Karpas-422 (cell line): ENCODE results near the gene C16orf96. TPM values are rescaled to one million over a fixed set of nuclear protein-coding genes. Genes with fewer than 3 reads are reported as not detected.
A peak's percentile ranks its signal among the peaks of the same experiment; 100 is the strongest.

Experiments used
- DNase-seq: peaks from one replicate; pipeline ENCODE4 v3.0.0-alpha.2; 2015
- H2AFZ ChIP-seq: fragments of 200-600 bp; sonication (generic); 2 replicates; pipeline ENCODE4 v1.6.1; 2014; ENCODE audit warnings: antibody characterized with exemption, low read length, mixed read lengths
- H3K27ac ChIP-seq: fragments of 200-600 bp; sonication (generic); 2 replicates; pipeline ENCODE4 v1.5.1; 2014; ENCODE audit warnings: mild to moderate bottlenecking, low read length, moderate library complexity
- H3K27me3 ChIP-seq: fragments of 200-600 bp; sonication (generic); 2 replicates; pipeline ENCODE4 v1.6.1; 2014; ENCODE audit warnings: low read length, mixed read lengths
- H3K36me3 ChIP-seq: fragments of 200-600 bp; sonication (generic); 2 replicates; pipeline ENCODE4 v1.6.1; 2014; ENCODE audit warnings: low read length, mixed read lengths; ENCODE audit not compliant: insufficient read depth
- H3K4me1 ChIP-seq: fragments of 200-600 bp; sonication (generic); 2 replicates; pipeline ENCODE4 v1.6.1; 2014; ENCODE audit warnings: mild to moderate bottlenecking, low read length, mixed read lengths
- H3K4me2 ChIP-seq: fragments of 200-600 bp; sonication (generic); 2 replicates; pipeline ENCODE4 v1.6.1; 2014; ENCODE audit warnings: low read length, low read depth, mild to moderate bottlenecking; ENCODE audit not compliant: poor library complexity, severe bottlenecking
- H3K4me3 ChIP-seq: fragments of 200-600 bp; sonication (generic); 2 replicates; pipeline ENCODE4 v1.5.1; 2014; ENCODE audit warnings: mild to moderate bottlenecking, antibody characterized with exemption, low read length, mixed read lengths
- H3K79me2 ChIP-seq: fragments of 200-600 bp; sonication (generic); 2 replicates; pipeline ENCODE4 v1.6.1; 2014; ENCODE audit warnings: mild to moderate bottlenecking, low read length, mixed read lengths
- H3K9ac ChIP-seq: fragments of 200-600 bp; sonication (generic); 2 replicates; pipeline ENCODE4 v1.6.0; 2014; ENCODE audit warnings: low read length
- H3K9me2 ChIP-seq: fragments of 200-600 bp; sonication (generic), shearing (Covaris generic); replicated peaks from 2 replicates; pipeline ENCODE4 v1.6.0; 2014; ENCODE audit warnings: mild to moderate bottlenecking, low read length, moderate library complexity; ENCODE audit not compliant: insufficient read depth
- H3K9me3 ChIP-seq: fragments of 300-700, 200-600 bp; sonication (generic); 2 replicates; pipeline ENCODE4 v1.6.1; 2014; ENCODE audit warnings: low read length, mixed read lengths
- H4K20me1 ChIP-seq: fragments of 200-600 bp; sonication (generic); 2 replicates; pipeline ENCODE4 v1.6.1; 2014; ENCODE audit warnings: mild to moderate bottlenecking, antibody characterized with exemption, low read length, low read depth; ENCODE audit not compliant: insufficient read depth
- total RNA-seq: library from RNA; depleted of rRNA; stranded (reverse); fragments of >200 nt; shearing (Covaris generic); gene quantifications from 2 replicates; pipeline ENCODE4 v1.2.3, GENCODE V29; 2014; ENCODE audit warnings: low replicate concordance

Gene C16orf96
- total RNA-seq, 1 experiment from 2014 or later = not detected

- Histone ChIP-seq H2AFZ (no peak overlapping the region), H3K79me2 (0 out of 2 replicates have a peak, but pooled peaks cover 3% of the 10 kb centered on the region), H3K9me2 (no peaks in the 10 kb centered on the region), H3K27ac (no peak overlapping the region), H3K9me3 (no peaks in the 10 kb centered on the region), H3K4me2 (no peak overlapping the region), H3K27me3 (no peaks in the 10 kb centered on the region), H4K20me1 (peaks cover 4% of the 10 kb centered on the region; the same call in 1 of the 2 replicates), H3K4me3 (no peak overlapping the region), H3K4me1 (no peaks in the 10 kb centered on the region), H3K36me3 (0 out of 2 replicates have a peak, but pooled peaks cover 6% of the 10 kb centered on the region), H3K9ac (no peak overlapping the region)
- DNase-seq = peak; percentile 51
These were observed 44.6 kb upstream of the C16orf96 start for GRCh38 chr16:4511441-4512082.

GRCh38 chr16:4512473-4512872 is 43.7 kb upstream of the C16orf96 start:
- Histone ChIP-seq H3K79me2 (no peaks in the 10 kb centered on the region), H3K4me2 (no peak overlapping the region), H3K27ac (no peak overlapping the region), H3K9me2 (no peaks in the 10 kb centered on the region), H3K4me1 (no peaks in the 10 kb centered on the region), H2AFZ (no peak overlapping the region), H3K27me3 (no peaks in the 10 kb centered on the region), H3K9ac (no peak overlapping the region), H3K36me3 (0 out of 2 replicates have a peak, but pooled peaks cover 6% of the 10 kb centered on the region), H3K4me3 (no peak overlapping the region), H3K9me3 (no peaks in the 10 kb centered on the region), H4K20me1 (peaks cover 4% of the 10 kb centered on the region; the same call in 1 of the 2 replicates)
- no peak for DNase-seq

- Histone ChIP-seq H4K20me1 (peaks cover 4% of the 10 kb centered on the region; the same call in 1 of the 2 replicates), H3K27me3 (no peaks in the 10 kb centered on the region), H3K36me3 (0 out of 2 replicates have a peak, but pooled peaks cover 6% of the 10 kb centered on the region), H3K4me2 (no peak overlapping the region), H3K9ac (no peak overlapping the region), H3K79me2 (no peaks in the 10 kb centered on the region), H3K9me2 (no peaks in the 10 kb centered on the region), H3K4me3 (no peak overlapping the region), H3K9me3 (no peaks in the 10 kb centered on the region), H3K27ac (no peak overlapping the region), H3K4me1 (no peaks in the 10 kb centered on the region), H2AFZ (no peak overlapping the region)
- DNase-seq = no peak
These were observed 42.9 kb upstream of the C16orf96 start for GRCh38 chr16:4513086-4513860.

GRCh38 chr16:4513881-4514280 is 42.3 kb upstream of the C16orf96 start:
- no peak overlapping the region for H3K27ac ChIP-seq
- H3K4me1 ChIP-seq = no peaks in the 10 kb centered on the region
- no peak overlapping the region for H3K4me2 ChIP-seq
- H3K27me3 ChIP-seq = no peaks in the 10 kb centered on the region
- H3K9ac ChIP-seq = no peak overlapping the region
- DNase-seq = no peak
- H3K9me2 ChIP-seq = no peaks in the 10 kb centered on the region
- no peaks in the 10 kb centered on the region for H3K9me3 ChIP-seq
- peaks cover 4% of the 10 kb centered on the region; the same call in 1 of the 2 replicates for H4K20me1 ChIP-seq
- H3K36me3 ChIP-seq = 0 out of 2 replicates have a peak, but pooled peaks cover 6% of the 10 kb centered on the region
- no peak overlapping the region for H2AFZ ChIP-seq
- H3K79me2 ChIP-seq = no peaks in the 10 kb centered on the region
- no peak overlapping the region for H3K4me3 ChIP-seq

GRCh38 chr16:4514606-4515005 is 41.5 kb upstream of the C16orf96 start:
- DNase-seq = no peak
- Histone ChIP-seq H3K9me2 (no peaks in the 10 kb centered on the region), H3K4me2 (no peak overlapping the region), H3K9me3 (no peaks in the 10 kb centered on the region), H3K27me3 (no peaks in the 10 kb centered on the region), H3K4me1 (no peaks in the 10 kb centered on the region), H3K27ac (no peak overlapping the region), H3K4me3 (no peak overlapping the region), H3K9ac (no peak overlapping the region), H3K79me2 (no peaks in the 10 kb centered on the region), H2AFZ (no peak overlapping the region), H3K36me3 (0 out of 2 replicates have a peak, but pooled peaks cover under 1% of the 10 kb centered on the region), H4K20me1 (peaks cover 4% of the 10 kb centered on the region; the same call in 1 of the 2 replicates)

- H3K9me2 ChIP-seq = no peaks in the 10 kb centered on the region
- H2AFZ ChIP-seq = no peak overlapping the region
- no peak overlapping the region for H3K9ac ChIP-seq
- no peaks in the 10 kb centered on the region for H3K4me1 ChIP-seq
- peaks cover 4% of the 10 kb centered on the region; the same call in 1 of the 2 replicates for H4K20me1 ChIP-seq
- H3K79me2 ChIP-seq = no peaks in the 10 kb centered on the region
- DNase-seq = no peak
- no peak overlapping the region for H3K27ac ChIP-seq
- H3K9me3 ChIP-seq = no peaks in the 10 kb centered on the region
- H3K4me3 ChIP-seq = no peak overlapping the region
- H3K4me2 ChIP-seq = no peak overlapping the region
- no peaks in the 10 kb centered on the region for H3K36me3 ChIP-seq
- no peaks in the 10 kb centered on the region for H3K27me3 ChIP-seq
These were observed 40.4 kb upstream of the C16orf96 start for GRCh38 chr16:4515611-4516233.

GRCh38 chr16:4517812-4518680 is 38.1 kb upstream of the C16orf96 start:
- Histone ChIP-seq H3K4me1 (no peaks in the 10 kb centered on the region), H3K79me2 (no peaks in the 10 kb centered on the region), H2AFZ (no peak overlapping the region), H4K20me1 (peaks cover 4% of the 10 kb centered on the region; the same call in 1 of the 2 replicates), H3K4me2 (no peak overlapping the region), H3K4me3 (no peak overlapping the region), H3K27ac (no peak overlapping the region), H3K27me3 (no peaks in the 10 kb centered on the region), H3K9ac (no peak overlapping the region), H3K9me2 (no peaks in the 10 kb centered on the region), H3K9me3 (no peaks in the 10 kb centered on the region), H3K36me3 (no peaks in the 10 kb centered on the region)
- DNase-seq = peak; percentile 62
